Right hindlimb (tissue), 1 donor: ENCODE measurements around the gene RRP36.
A peak's percentile ranks its signal among the peaks of the same experiment; 100 is the strongest.

Source experiments
- DNase-seq: peaks from one replicate; pipeline ENCODE4 v3.0.0-alpha.2; 2018

RRP36 gene

GRCh38 chr6:43009124-43009523 lies 12.3 kb upstream of the RRP36 start:
- peak; percentile 54 for DNase-seq

GRCh38 chr6:43011207-43011606 lies 10.2 kb upstream of the RRP36 start:
- no peak for DNase-seq

GRCh38 chr6:43012364-43012763 lies 9.1 kb upstream of the RRP36 start:
- DNase-seq, result no peak

- DNase-seq, result no peak
Observed at GRCh38 chr6:43013097-43013842, 8.2 kb upstream of the RRP36 start.

- peak; percentile 100 for DNase-seq
Observed at GRCh38 chr6:43013843-43014433, 7.5 kb upstream of the RRP36 start, which contains the start of the genes KLHDC3 and MEA1. Gene KLHDC3 (plus strand): TSS chr6:43014249. CDS start chr6:43017193, 2,944 bp downstream. Gene MEA1 (minus strand): TSS chr6:43013946. CDS start chr6:43013813, 133 bp downstream.

GRCh38 chr6:43014434-43014909 lies 7.0 kb upstream of the RRP36 start:
- no peak for DNase-seq

- DNase-seq, result peak; percentile 35
Observed at GRCh38 chr6:43016176-43016942, 5.1 kb upstream of the RRP36 start.

GRCh38 chr6:43016943-43017334 lies 4.5 kb upstream of the RRP36 start:
- no peak for DNase-seq

GRCh38 chr6:43019152-43019551 lies 2.3 kb upstream of the RRP36 start:
- DNase-seq, result no peak

GRCh38 chr6:43020052-43020705 lies 1.2 kb upstream of the RRP36 start:
- DNase-seq, result no peak

GRCh38 chr6:43020847-43021246 lies 576 bp upstream of the RRP36 start:
- DNase-seq, result no peak

- no peak for DNase-seq
Observed at GRCh38 chr6:43024436-43024835, 3.0 kb downstream of the RRP36 start.

GRCh38 chr6:43026365-43026764 lies 4.9 kb downstream of the RRP36 start:
- DNase-seq, result no peak

GRCh38 chr6:43029120-43029519 lies 7.7 kb downstream of the RRP36 start:
- DNase-seq, result no peak

GRCh38 chr6:43032326-43032725 lies 10.9 kb downstream of the RRP36 start:
- DNase-seq, result no peak

- no peak for DNase-seq
Observed at GRCh38 chr6:43033496-43034189, 12.2 kb downstream of the RRP36 start.

- no peak for DNase-seq
Observed at GRCh38 chr6:43034190-43034525, 12.7 kb downstream of the RRP36 start.

GRCh38 chr6:43035495-43036194 lies 14.2 kb downstream of the RRP36 start:
- DNase-seq, result no peak

- no peak for DNase-seq
Observed at GRCh38 chr6:43036712-43037111, 15.3 kb downstream of the RRP36 start.

GRCh38 chr6:43037197-43037596 lies 15.8 kb downstream of the RRP36 start:
- no peak for DNase-seq

GRCh38 chr6:43037706-43038105 lies 16.3 kb downstream of the RRP36 start:
- no peak for DNase-seq

GRCh38 chr6:43038727-43039126 lies 17.3 kb downstream of the RRP36 start:
- DNase-seq, result no peak
